Subcutaneous adipose tissue (tissue), 4 donors: ENCODE measurements around the gene C6orf118. TPM values are rescaled to one million over a fixed set of nuclear protein-coding genes. Genes with fewer than 3 reads are reported as not detected.

Experiments used
- CTCF ChIP-seq: fragments of 450-650 bp; IDR thresholded peaks from one replicate; pipeline ENCODE4 v1.5.1; 2016; ENCODE audit warnings: low read depth, mild to moderate bottlenecking, control low read depth, antibody characterized with exemption, moderate library complexity
- total RNA-seq, 4 donors: library from RNA; depleted of rRNA; stranded (reverse); fragments of >200 nt; gene quantifications; one replicate each; pipeline ENCODE4 v1.1.0, GENCODE V29; 2016

The C6orf118 gene
- total RNA-seq, 4 donors from 2014 or later = not detected

- no peak for TF ChIP-seq CTCF
These were observed 78.2 kb downstream of the C6orf118 start for GRCh38 chr6:165231177-165231576.
